ENCODE results near the gene HJV.
"Not testable (repeated sequence)": the region's sequence is repeated elsewhere in the genome, so short reads cannot be mapped to it uniquely, and the experiment has no call there.

HJV gene

GRCh38 chr1:146021622-146022402 lies at the start of gene HJV:
Gene HJV, minus strand, starts transcription at chr1:146021735. Its CDS starts 1,504 bp downstream, at chr1:146020231.
- no peak for DNase-seq

- DNase-seq = not testable (repeated sequence)
These were observed 37.6 kb upstream of the HJV start for GRCh38 chr1:146059148-146059547.

DNA sequence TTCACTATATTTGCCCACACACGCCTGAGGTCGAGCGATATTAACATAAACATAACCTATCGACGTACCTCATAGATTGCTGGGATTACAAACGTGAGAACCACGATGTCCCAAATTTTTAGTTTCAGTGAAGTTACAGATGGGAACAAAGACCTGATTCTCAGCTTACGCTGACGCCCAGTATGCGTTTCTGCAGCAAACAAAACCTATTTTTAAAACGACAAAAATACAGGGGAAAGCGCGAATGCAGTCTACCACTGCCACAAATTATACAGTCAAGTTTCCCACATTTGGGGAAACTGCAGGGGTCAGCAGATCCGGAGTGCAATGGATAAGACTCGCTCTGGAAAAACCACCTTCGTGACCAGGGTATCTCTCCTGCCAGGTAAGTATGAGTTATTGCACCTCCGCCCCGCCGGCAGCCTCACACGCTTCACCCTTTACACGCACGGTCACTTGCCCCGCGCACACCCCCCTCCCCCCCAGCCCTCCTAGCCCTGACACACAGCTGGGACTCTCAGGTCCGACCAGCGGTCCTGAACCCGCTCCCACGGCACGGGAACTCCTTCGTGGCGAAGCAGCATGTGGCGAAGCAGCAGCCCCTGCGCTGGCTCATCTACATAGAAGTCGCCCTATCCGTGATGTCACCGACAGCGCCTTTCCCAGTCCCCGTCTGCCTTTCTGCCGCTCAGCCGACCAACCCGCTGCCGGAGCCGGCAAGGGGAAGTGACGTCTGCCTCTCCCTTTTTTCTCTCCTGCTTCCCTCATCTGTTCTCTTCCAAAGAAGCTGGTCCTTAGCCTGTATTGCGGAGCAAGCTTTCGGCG lies 30.5 kb upstream of the HJV start:
- peak; percentile 24 to 94 (median 84) for DNase-seq

DNA sequence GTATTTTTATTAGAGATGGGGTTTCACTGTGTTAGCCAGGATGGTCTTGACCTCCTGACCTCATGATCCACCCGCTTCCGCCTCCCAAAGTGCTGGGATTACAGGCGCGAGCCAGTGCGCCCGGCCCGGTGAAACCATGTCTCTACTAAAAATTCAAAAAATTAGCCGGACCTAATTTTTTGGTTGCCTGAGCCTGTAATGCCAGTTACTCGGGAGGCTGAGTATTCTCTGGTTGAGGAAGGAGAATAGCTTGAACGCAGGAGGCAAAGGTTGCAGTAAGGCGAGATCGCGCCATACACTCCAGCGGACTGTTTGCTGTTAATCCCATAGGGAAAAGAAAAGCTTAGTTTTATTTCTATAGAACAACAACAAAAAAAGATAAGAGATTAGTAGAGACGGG lies 29.9 kb upstream of the HJV start:
- DNase-seq = no peak

DNA sequence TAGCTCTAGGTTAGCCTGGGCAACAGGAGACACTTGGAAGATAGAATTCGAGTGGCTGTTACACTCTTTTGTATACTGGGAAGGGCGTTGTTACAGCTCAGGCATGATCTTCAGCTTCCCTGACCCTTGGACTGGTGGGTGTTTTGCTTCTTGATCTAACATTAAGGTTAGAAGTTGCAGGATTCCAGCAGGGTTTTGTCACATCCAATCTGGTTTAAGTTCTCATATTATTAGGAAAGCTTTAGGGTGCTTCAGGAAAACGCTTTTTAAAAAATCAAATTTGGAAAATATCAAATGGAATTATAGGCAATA lies 29.1 kb upstream of the HJV start:
- DNase-seq = not testable (repeated sequence)

DNA sequence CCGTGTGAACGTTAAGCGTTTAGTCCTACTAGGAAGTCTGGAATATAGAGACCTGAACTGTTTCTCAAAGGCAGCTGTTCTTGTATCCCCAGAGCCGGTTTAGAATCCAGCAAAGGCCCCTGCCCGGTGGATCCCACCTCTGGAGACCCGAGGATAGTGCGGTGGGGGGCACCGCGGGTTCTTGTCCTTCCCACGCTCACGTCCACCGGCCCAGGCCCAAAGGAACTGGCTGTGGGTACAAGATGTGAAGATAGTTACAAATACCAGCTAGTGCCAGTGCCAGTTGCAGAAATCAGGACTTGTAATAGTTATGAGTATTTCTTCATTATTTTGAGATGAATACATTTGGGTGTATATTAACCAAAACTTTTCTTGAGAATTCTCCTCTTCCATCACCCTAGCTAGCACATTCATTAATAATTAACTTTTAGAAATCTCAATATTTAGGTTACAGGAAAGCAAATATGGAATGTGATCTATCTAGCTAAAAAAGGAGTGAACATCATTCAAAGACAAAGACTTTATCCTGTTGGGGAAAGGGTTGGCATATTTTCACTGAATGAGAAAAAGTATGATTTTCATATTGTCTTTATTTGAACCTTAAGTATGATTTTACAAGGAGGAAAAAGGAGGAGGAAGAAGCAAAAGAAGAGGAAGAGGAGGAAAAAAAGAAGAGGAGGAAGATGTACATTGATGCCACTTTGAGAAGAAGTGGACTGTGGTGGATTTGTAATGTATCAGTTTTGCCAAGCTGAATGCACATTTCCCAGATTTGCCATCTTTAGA lies 28.5 kb upstream of the HJV start:
- DNase-seq = not testable (repeated sequence)

DNA sequence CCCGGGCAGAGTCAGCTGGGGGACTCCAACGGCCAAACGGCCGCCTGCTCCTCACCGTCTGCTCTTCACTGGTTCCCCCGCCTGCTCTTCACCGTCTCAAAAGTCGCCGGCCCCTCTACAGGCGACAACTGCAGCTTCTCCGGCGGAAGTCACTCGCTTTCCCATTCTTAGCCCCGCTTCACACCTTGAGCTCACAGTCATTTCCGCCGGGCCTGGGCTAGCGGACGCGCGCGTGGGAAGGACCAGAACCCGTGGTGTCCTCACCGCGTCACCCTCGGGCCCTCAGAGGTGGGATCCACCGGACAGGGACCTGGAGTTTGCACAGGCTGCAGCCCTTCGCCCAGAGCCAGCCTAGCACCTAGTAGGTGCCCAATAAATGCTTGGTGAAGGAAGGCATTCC lies 27.9 kb upstream of the HJV start:
- peak in 1 of 58 donors; percentile 4 for DNase-seq

DNA sequence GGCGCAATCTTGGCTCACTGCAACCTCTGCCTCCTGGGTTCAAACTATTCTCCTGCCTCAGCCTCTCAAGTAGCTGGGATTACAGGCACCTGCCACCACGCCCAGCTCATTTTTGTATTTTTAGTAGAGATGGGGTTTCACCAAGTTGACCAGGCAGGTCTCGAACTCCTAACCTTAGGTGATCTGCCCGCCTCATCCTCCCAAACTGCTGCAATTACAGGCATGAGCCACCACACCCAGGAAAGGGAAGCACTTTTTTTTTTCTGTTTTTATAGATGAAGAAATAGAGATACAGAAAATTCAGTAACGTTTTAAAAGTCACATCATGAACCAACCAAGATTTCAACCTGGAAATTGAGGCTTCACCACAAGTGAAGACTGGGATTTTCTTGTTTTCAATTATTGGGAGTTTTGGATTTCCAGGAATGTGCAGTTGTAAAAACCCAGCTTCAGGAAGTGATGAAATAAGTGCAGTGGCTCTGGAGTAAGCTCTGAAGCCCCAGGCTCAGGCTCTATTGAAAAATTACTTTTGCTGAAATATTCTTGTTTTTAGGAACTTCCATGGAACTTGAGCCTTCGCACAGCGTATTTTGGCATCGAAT lies 27.1 kb upstream of the HJV start:
- not testable (repeated sequence) for DNase-seq

DNA sequence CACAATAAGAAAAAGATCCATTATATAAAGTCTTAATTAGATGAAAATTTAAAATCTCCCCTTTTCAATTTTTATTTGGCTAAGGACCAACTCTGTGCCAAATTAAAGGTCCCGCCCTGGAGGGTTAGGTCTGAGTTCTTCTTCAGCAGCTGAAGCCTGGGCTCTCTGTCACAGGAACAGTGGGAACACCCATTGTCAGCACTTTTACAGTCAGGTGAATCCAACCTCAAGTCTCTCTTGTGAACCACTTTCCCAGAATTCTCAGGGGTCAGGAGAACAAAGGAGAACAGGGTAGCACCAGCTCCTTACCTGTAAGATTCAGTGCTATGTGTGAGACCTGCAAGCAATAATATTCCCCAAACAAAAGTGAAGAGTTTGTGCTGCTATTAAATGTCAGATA lies 25.1 kb upstream of the HJV start:
- no peak for DNase-seq

- DNase-seq = peak in 8 of 58 donors; percentile 5 to 52 (median 22)
These were observed 18.3 kb upstream of the HJV start for GRCh38 chr1:146039844-146040194.

DNA sequence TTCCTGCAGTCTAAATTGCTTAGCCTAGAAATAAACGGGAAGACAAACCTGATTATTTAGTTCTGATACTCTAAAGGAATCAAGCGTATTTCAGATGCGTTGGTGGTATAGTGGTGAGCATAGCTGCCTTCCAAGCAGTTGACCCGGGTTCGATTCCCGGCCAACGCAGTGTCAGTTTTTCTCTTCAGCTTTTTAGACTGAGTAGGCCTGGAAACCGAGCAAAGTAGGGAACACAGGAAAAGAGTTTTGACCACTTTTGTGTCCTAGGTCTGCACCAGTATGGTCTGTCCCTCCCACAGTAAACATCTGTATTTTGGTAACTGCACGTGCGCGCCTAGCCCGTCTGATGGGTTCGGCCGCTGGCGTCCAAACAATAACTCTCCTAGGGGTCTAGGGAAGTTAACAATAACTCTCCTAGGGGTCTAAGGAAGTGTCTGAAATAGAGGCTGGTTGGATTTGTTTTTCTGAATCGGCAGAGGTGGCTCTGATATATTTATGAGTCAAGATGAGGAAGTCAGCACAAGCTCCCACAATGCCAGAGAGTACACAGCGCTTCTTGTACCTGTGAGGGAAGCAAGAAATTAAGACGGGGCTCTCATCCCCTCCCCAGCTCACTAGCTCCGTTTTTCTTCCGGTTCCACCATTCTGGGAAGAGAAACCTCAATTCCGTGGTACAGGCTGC lies 15.6 kb upstream of the HJV start:
- peak in 56 of 58 donors; percentile 9 to 92 (median 66) for DNase-seq

GRCh38 chr1:146036241-146036964 lies 14.9 kb upstream of the HJV start:
- no peak for DNase-seq

GRCh38 chr1:146035048-146035423 lies 13.5 kb upstream of the HJV start:
- peak in 1 of 58 donors; percentile 31 for DNase-seq

- peak in 2 of 58 donors; percentile 21 to 52 for DNase-seq
These were observed 11.2 kb upstream of the HJV start for GRCh38 chr1:146032631-146033219.

GRCh38 chr1:146031476-146031875 lies 9.9 kb upstream of the HJV start:
- peak in 4 of 58 donors; percentile 14 to 40 (median 20) for DNase-seq

DNA sequence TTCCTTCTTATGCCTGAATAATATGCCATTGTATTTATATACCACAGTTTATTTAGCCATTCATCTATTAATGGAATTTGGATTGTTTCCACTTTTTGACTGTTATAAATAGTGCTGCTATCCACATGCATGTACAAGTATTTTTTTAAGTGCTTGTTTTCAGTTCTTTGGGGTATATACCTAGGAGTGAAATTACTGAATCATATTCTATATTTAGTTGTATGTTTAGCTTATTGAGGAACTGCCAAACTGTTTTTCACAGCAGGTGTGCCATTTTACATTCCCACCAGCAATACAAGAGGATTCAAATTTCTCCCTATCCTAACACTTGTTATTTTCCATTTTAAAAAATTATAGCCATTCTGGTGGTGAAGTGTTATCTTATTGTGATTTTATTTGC lies 7.6 kb upstream of the HJV start:
- DNase-seq = no peak

DNA sequence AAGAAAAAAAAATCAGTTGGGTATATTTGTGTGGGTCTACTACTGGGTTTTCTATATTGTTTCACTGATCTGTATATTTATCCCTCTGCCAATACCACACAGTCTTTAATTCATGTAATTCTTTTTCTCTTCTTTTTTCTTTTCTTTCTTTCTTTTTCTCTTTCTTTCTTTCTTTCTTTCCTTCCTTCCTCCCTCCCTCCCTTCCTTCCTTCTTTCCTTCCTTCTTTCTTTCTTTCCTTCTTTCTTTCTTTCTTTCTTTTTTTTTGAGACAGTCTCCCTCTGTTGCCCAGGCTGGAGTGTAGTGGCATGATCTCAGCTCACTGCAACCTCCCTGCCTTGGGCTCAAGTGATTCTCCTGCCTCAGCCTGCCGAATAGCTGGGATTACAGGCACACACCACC lies 5.1 kb upstream of the HJV start:
- not testable (repeated sequence) for DNase-seq

DNA sequence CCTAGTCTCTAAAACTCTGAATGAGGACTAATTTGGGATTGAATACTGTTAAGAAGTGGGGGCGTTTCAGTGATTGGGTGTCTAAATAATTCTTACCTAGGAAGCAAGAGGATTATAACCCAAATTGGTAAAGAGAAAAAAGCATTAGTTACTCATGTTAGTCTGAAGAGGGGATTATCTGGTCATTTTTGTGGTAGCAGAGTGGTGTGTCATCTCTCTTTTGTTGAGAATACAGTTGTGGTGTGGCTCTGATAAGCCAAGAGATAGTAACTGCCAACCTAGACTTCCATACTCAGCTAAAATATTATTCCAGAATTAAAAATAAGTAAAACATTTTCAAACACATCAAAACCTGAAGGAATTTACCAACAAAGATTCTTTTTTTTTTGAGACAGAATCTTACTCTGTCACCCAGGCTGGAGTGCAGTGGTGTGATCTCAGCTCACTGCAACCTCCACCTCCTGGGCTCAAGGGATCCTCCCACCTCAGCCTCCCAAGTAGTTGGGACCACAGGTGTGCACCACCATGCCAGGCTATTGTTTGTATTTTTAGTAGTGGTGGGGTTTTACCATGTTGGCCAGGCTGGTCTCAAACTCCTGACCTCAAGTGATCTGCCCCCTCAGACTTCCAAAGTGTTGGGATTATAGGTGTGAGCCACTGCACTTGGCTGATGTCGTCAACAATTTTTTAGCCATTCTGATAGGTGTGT lies 4.4 kb upstream of the HJV start:
- DNase-seq = not testable (repeated sequence)
